Esophagus muscularis mucosa (tissue), 4 donors: Measurements from ENCODE around the gene TSEN54. TPM values are rescaled to one million over a fixed set of nuclear protein-coding genes. Genes with fewer than 3 reads are reported as not detected.

ENCODE experiments used
- DNase-seq: peaks from one replicate; pipeline ENCODE4 v3.0.0-alpha.2; 2017; ENCODE audit errors: extremely low spot score
- H3K27ac ChIP-seq, 4 donors: fragments of 200-600 bp; sonication (generic); replicated peaks in 1 of 4; 1 replicate in 3 of 4; 2 replicates in 1 of 4; pipeline ENCODE4 v1.5.1; 2016 to 2019; ENCODE audit warnings: mild to moderate bottlenecking in 1 of 4
- H3K27me3 ChIP-seq, 4 donors: fragments of 200-600 bp; sonication (generic); one replicate each; pipeline versions ENCODE4 v1.5.1 to v1.6.0; 2016 to 2019
- H3K36me3 ChIP-seq, 4 donors: fragments of 200-600 bp; sonication (generic); one replicate each; pipeline ENCODE4 v1.5.1; 2016 to 2019
- H3K4me1 ChIP-seq, 4 donors: fragments of 200-600 bp; sonication (generic); one replicate each; pipeline ENCODE4 v1.5.1; 2016 to 2019
- H3K4me3 ChIP-seq, 4 donors: fragments of 200-600 bp; sonication (generic); 1 replicate in 2 of 4; 2 replicates in 2 of 4; pipeline ENCODE4 v1.5.1; 2016 to 2019; ENCODE audit warnings: mild to moderate bottlenecking in 4 of 4, moderate library complexity in 1 of 4
- H3K9me3 ChIP-seq, 4 donors: fragments of 200-600 bp; sonication (generic); 1 replicate in 3 of 4; 2 replicates in 1 of 4; pipeline ENCODE4 v1.5.1; 2016 to 2019
- CTCF ChIP-seq, 3 experiments: fragments of 200-600 bp in 2 of 3; fragments of 450-650 bp in 1 of 3; sonication (generic) in 2 of 3; IDR thresholded peaks; one replicate each; pipeline ENCODE4 v1.5.1; 2017 to 2019; ENCODE audit warnings: antibody characterized with exemption in 3 of 3, mild to moderate bottlenecking in 2 of 3, moderate library complexity in 1 of 3
- EP300 ChIP-seq: sonication (generic); formaldehyde crosslinking; IDR thresholded peaks from one replicate; pipeline ENCODE4 v1.6.1; 2017; ENCODE audit warnings: antibody characterized with exemption
- POLR2A ChIP-seq: fragments of 450-650 bp; IDR thresholded peaks from one replicate; pipeline ENCODE4 v1.6.1; 2017; ENCODE audit warnings: antibody characterized with exemption, moderate library complexity, mild to moderate bottlenecking, low read depth
- POLR2AphosphoS5 ChIP-seq, 2 donors: sonication (generic); formaldehyde crosslinking; IDR thresholded peaks; one replicate each; pipeline ENCODE4 v1.6.1; 2017; ENCODE audit warnings: antibody characterized with exemption in 2 of 2
- WGBS: methylation state at CpG from one replicate; pipeline ENCODE4 v1.1.5; 2018; 5-methylcytosine and 5-hydroxymethylcytosine counted together
- intact Hi-C: fragments of 100-400 bp; cut with DNase I; formaldehyde crosslinking; loops from one replicate; pipeline ENCODE4 v1.15.1; 2023
- total RNA-seq, 4 donors: library from RNA; depleted of rRNA; stranded (reverse); fragments of >200 nt; gene quantifications; one replicate each; pipeline versions ENCODE4 v1.1.0 to v1.2.1, GENCODE V29; 2016

Gene TSEN54
- total RNA-seq, 4 donors from 2014 or later: 14.5 to 32.1 (median 24.1) TPM

- Histone ChIP-seq H3K9me3 (no peaks in the 10 kb centered on the region), H3K27ac (no peak overlapping the region), H3K27me3 (no peaks in the 10 kb centered on the region), H3K36me3 (peaks cover 0 to 13% (median 10%) of the 10 kb centered on the region in 4 donors), H3K4me1 (peaks cover 0 to 6% (median 3%) of the 10 kb centered on the region in 4 donors), H3K4me3 (no peak overlapping the region)
- intact Hi-C loops: no loop called here
- WGBS: 92% methylated on average over 19 of the region's 38 CpGs
- no peak for DNase-seq
- TF ChIP-seq EP300: no peak
- TF ChIP-seq CTCF (IDR thresholded peaks at IDR 0.05): no peak
- no peak for TF ChIP-seq POLR2AphosphoS5 (IDR thresholded peaks at IDR 0.05)
Observed at GRCh38 chr17:75558666-75559530, 42.6 kb downstream of the TSEN54 start.

- Histone ChIP-seq H3K4me3 (no peak overlapping the region), H3K27ac (no peak overlapping the region), H3K27me3 (no peaks in the 10 kb centered on the region), H3K4me1 (peaks cover 0 to 6% (median 3%) of the 10 kb centered on the region in 4 donors), H3K36me3 (peaks cover 0 to 20% (median 11%) of the 10 kb centered on the region in 4 donors), H3K9me3 (no peaks in the 10 kb centered on the region)
- 94% methylated on average over 5 of the region's 9 CpGs for WGBS
- no peak for DNase-seq
- intact Hi-C loops: no loop called here
- TF ChIP-seq EP300: no peak
- TF ChIP-seq POLR2A: no peak
- TF ChIP-seq POLR2AphosphoS5 (IDR thresholded peaks at IDR 0.05): no peak
- no peak for TF ChIP-seq CTCF (IDR thresholded peaks at IDR 0.05)
Observed at GRCh38 chr17:75559958-75560533, 43.7 kb downstream of the TSEN54 start.

GRCh38 chr17:75561927-75562603, 45.7 kb downstream of the TSEN54 start:
- Histone ChIP-seq H3K27me3 (no peaks in the 10 kb centered on the region), H3K27ac (no peak overlapping the region), H3K4me1 (peaks cover 0 to 5% (median 2%) of the 10 kb centered on the region in 4 donors), H3K4me3 (no peak overlapping the region), H3K9me3 (no peaks in the 10 kb centered on the region), H3K36me3 (peaks cover 0 to 20% (median 11%) of the 10 kb centered on the region in 4 donors)
- no peak for TF ChIP-seq CTCF (IDR thresholded peaks at IDR 0.05)
- no peak for TF ChIP-seq POLR2AphosphoS5 (IDR thresholded peaks at IDR 0.05)
- no peak for TF ChIP-seq POLR2A
- no peak for TF ChIP-seq EP300
- WGBS: 85% methylated on average over 5 of the region's 5 CpGs
- intact Hi-C loops: no loop called here
- no peak for DNase-seq

GRCh38 chr17:75563063-75563758, 46.9 kb downstream of the TSEN54 start:
- DNase-seq: no peak
- intact Hi-C loops: no loop called here
- Histone ChIP-seq H3K4me3 (no peak overlapping the region), H3K9me3 (no peaks in the 10 kb centered on the region), H3K4me1 (no peaks in the 10 kb centered on the region), H3K27me3 (no peaks in the 10 kb centered on the region), H3K36me3 (peaks cover 0 to 20% (median 11%) of the 10 kb centered on the region in 4 donors), H3K27ac (no peak overlapping the region)
- 96% methylated on average over 13 of the region's 28 CpGs for WGBS
- no peak for TF ChIP-seq CTCF (IDR thresholded peaks at IDR 0.05)
- no peak for TF ChIP-seq POLR2A
- no peak for TF ChIP-seq POLR2AphosphoS5 (IDR thresholded peaks at IDR 0.05)
- no peak for TF ChIP-seq EP300
